CD4-positive, alpha-beta T cell treated with Interleukin-15 for 1 hour (primary cell): ENCODE data around the gene P2RY14.
A peak's percentile ranks its signal among the peaks of the same experiment; 100 is the strongest.

Experiments
- DNase-seq: peaks from one replicate; pipeline ENCODE4 v3.0.0-alpha.2; 2020

Gene P2RY14

DNA sequence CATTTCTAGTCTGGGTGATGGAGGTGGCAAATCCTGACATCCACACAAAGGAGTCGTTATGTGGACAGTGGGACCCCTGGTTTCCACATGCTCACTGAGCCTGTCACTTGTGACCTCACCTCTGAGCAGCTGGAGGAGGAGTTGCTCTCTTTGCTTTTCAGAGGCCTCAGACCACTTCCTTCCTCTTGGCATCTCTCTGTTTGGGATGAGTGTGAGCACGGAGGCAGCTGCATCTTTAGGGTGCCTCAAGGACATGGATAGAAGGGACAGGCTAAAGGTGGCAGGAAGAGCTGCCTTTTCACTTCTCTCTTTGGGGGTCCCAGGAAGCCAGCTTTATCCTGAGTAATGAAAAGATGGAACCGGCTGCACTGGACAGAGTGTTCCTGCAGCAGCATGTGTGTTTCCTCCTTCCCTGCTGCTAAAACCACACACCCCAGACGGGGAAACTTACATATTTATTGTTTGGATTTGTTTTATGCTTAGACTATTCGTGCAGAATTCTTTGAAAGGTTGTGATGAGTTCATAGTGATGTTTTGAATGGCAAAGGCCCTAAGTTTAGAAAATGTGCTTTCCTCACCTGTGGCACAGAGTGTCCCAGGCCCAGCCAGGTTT is 107.1 kb downstream of the P2RY14 start:
- peak; percentile 20 for DNase-seq

DNA sequence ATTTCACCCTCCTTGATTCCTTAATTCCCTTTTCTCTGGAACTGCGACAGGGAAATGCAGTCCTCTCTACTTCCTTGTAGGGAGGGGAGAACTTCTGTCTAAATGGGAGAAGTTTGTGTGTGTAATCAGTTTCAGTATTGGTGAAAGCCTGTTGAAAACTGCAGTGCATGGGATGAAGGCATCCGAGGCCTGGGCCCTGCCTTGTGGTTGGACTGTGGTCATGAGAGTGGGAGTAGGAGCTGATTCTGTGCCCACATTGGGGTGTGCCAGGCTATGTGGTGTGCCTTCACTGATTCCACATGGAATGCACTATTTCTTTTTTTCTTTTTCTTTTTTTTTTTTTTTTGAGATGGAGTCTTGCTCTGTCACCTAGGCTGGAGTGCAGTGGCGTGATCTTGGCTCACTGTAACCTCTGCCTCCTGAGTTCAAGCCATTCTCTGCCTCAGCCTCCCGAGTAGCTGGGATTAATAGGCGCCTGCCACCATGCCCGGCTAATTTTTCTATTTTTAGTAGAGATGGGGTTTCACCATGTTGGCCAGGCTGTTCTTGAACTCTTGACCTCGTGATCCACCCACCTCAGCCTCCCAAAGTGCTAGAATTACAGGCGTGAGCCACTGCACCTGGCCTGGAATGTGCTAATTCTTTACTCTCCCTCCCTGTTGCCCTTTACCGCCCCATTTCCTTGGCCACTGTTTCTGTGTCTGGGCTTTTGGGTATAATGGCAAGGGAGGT is 108.2 kb downstream of the P2RY14 start:
- DNase-seq, result peak; percentile 34

DNA sequence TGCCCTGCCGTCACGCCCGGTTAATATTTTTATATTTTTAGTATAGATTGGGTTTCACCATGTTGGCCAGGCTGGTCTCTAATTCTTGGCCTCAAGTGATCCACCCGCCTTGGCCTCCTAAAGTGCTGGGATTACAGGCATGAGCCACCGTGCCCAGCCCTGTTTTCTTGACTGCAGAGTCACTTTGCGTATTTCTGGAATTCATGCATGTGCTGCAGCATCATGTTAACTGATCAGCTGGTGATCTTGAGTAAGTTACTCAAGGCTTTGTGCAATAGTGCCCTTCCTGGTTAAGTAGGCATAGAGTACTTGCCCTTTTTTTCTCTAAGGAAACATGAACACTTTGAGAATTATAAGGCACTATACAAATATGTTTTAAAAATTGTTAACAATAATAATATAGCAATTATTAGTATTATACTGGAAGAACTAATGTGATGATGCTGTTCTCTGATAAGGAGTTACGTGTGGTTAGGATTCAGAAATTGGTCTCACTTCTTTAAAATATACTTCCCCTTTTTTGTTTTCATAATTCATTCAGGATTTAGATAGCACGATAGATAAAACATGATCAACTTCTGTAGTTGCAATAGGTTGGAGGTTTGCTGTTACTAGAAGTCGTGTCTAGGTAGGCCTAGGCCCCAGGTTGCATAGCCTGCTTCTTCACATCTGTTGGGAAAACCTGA is 108.9 kb downstream of the P2RY14 start:
- no peak for DNase-seq

DNA sequence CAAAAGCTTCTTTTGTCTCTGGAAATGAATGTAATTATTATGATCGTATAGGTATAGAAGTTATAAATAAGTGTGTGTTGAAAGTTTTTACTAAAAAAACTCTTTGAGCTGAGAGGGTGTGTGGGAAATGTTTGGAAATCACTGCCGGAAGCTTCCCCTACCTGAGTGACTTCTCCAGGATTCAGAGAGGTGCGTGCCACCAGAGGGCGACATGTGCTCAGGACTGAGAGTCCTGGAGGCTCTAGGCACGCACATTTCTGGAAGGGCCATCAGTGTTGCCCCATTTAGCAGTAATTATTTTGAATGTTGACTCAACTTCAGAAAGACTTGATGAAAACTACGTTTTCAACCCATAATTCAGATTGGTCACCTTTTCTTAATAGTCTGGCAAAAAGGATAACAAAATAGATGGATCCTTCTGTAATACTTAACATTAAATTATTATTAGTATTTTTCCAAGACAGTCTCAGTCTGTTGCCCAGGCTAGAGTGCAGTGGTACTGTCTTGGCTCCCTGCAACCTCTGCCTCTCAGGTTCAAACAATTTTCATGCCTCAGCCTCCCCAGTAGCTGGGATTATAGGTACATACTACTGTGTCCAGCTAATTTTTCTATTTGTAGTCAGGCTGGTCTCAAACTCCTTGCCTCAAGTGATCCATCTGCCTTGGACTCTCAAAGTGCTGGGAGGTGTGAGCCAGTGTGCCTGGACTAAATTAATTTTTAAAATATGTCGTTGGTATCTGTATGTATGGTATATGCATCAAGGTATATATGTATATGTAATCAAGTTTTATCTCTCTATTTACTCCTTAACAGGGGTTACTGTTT is 109.9 kb downstream of the P2RY14 start:
- peak; percentile 69 for DNase-seq

DNA sequence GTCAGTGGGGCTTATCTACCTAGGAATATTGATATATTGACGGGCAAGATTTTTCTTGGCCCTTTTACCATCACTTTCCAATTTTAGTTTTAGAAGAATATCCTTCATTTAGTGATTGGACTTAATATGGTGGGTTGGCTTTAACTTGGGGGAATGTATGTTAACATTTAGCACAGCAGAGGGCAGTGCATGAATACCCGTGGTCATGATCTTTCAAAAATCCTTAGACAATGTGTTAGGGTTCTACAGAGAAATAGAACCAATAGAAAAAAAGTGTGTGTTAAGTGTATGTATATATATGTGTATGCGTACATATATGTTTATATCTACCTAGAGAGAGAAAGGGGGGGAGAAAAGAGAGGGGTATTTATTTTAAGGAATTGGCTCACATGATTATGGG is 112.2 kb downstream of the P2RY14 start:
- DNase-seq, result no peak

DNA sequence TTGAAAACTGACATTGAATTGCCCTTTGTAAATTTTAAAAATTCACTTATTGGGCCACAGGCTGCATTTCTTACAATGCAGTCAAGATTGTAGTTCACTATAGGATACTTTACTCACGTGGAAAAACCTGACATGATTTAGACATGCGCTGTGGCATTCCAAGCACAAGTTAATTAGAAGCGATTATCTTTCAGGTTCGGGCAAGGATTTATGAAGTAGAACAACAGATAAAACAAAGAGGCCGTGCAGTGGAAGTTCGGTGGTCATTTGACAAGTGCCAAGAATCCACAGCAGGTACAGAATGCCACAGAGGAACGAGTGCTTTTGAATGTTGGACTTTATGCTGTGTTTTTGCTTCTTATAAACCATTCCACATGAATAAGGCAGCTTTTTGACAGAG is 113.1 kb downstream of the P2RY14 start:
- DNase-seq, result no peak
